Right renal pelvis (tissue), 4 donors: ENCODE results near the gene TMEM147. TPM values are rescaled to one million over a fixed set of nuclear protein-coding genes. Genes with fewer than 3 reads are reported as not detected.

Experiments
- polyA plus RNA-seq, 4 donors: library from polyadenylated mRNA; unstranded; fragments of 120-200 nt; gene quantifications; one replicate each; pipeline ENCODE4 v1.2.1, GENCODE V29; 2013; ENCODE audit not compliant: insufficient read length in 4 of 4

Gene TMEM147
- polyA plus RNA-seq, 4 donors: 87.8 to 113 (median 90.9) TPM

Other genes with a start within 250 kb of the TMEM147 start
- gene CD22, start 216.4 kb upstream of the TMEM147 start, polyA plus RNA-seq: 10 to 100 TPM in 2 of 4 donors, 1 to 10 TPM in 2; 6.6 to 31.5 (median 9.0) TPM
- gene FFAR1, start 197.7 kb upstream of the TMEM147 start, polyA plus RNA-seq: under 1 TPM; 0.22 to 0.57 (median 0.33) TPM
- gene FFAR3, start 187.2 kb upstream of the TMEM147 start, polyA plus RNA-seq: under 1 TPM in 3 of 4 donors, not detected in 1; 0.10 to 0.30 (median 0.25) TPM
- gene GPR42, start 174.6 kb upstream of the TMEM147 start, polyA plus RNA-seq: not detected
- under 1 TPM; 0.21 to 0.37 (median 0.33) TPM for gene FFAR2, start 97.4 kb upstream of the TMEM147 start, polyA plus RNA-seq
- under 1 TPM; 0.44 to 0.87 (median 0.63) TPM for gene KRTDAP, start 55.2 kb upstream of the TMEM147 start, polyA plus RNA-seq
- gene DMKN, start 32.0 kb upstream of the TMEM147 start, polyA plus RNA-seq: 10 to 100 TPM; 76.2 to 91.6 (median 82.7) TPM
- gene SBSN, start 17.3 kb upstream of the TMEM147 start, polyA plus RNA-seq: under 1 TPM in 2 of 4 donors, not detected in 2; 0.04 to 0.14 TPM
- not detected for gene GAPDHS, start 12.2 kb upstream of the TMEM147 start, polyA plus RNA-seq
- gene ATP4A, start 18.0 kb downstream of the TMEM147 start, polyA plus RNA-seq: under 1 TPM in 2 of 4 donors, not detected in 2; 0.05 to 0.10 TPM
- gene PMIS2, start 40.5 kb downstream of the TMEM147 start, polyA plus RNA-seq: not detected
- 10 to 100 TPM; 26.6 to 28.5 (median 27.3) TPM for gene HAUS5, start 67.1 kb downstream of the TMEM147 start, polyA plus RNA-seq
- gene RBM42, start 83.4 kb downstream of the TMEM147 start, polyA plus RNA-seq: 10 to 100 TPM; 57.9 to 94.9 (median 60.8) TPM
- 1 to 10 TPM; 1.6 to 3.1 (median 1.7) TPM for gene ETV2, start 96.1 kb downstream of the TMEM147 start, polyA plus RNA-seq
- gene COX6B1, start 102.7 kb downstream of the TMEM147 start, polyA plus RNA-seq: 100 to 1,000 TPM; 306 to 370 (median 344) TPM
- gene UPK1A, start 120.9 kb downstream of the TMEM147 start, polyA plus RNA-seq: 10 to 100 TPM in 3 of 4 donors, 1 to 10 TPM in 1; 1.6 to 48.7 (median 31.6) TPM
- gene ZBTB32, start 158.9 kb downstream of the TMEM147 start, polyA plus RNA-seq: under 1 TPM in 3 of 4 donors, not detected in 1; 0.37 to 0.51 (median 0.42) TPM
- gene KMT2B, start 172.4 kb downstream of the TMEM147 start, polyA plus RNA-seq: 10 to 100 TPM; 28.1 to 36.6 (median 31.8) TPM
- gene IGFLR1, start 196.8 kb downstream of the TMEM147 start, polyA plus RNA-seq: 1 to 10 TPM; 2.1 to 4.0 (median 2.9) TPM
- gene U2AF1L4, start 199.8 kb downstream of the TMEM147 start, polyA plus RNA-seq: 10 to 100 TPM; 15.6 to 19.8 (median 17.1) TPM
- 10 to 100 TPM; 62.5 to 86.3 (median 68.7) TPM for gene PSENEN, start 200.0 kb downstream of the TMEM147 start, polyA plus RNA-seq
- 10 to 100 TPM in 1 of 4 donors, 1 to 10 TPM in 3; 8.3 to 11.1 (median 9.4) TPM for gene LIN37, start 202.9 kb downstream of the TMEM147 start, polyA plus RNA-seq
- 10 to 100 TPM; 26.2 to 30.4 (median 27.8) TPM for gene HSPB6, start 211.4 kb downstream of the TMEM147 start, polyA plus RNA-seq
- 10 to 100 TPM; 14.8 to 20.4 (median 16.5) TPM for gene PROSER3, start 212.6 kb downstream of the TMEM147 start, polyA plus RNA-seq
- gene ARHGAP33, start 229.9 kb downstream of the TMEM147 start, polyA plus RNA-seq: 10 to 100 TPM; 21.1 to 33.2 (median 23.7) TPM